Chondrocyte (in vitro differentiated cells): ENCODE data around the gene CCDC154. TPM values are rescaled to one million over a fixed set of nuclear protein-coding genes. Genes with fewer than 3 reads are reported as not detected.
A peak's percentile ranks its signal among the peaks of the same experiment; 100 is the strongest.

Experiments used
- DNase-seq: peaks from one replicate; pipeline ENCODE4 v3.0.0; 2021; ENCODE audit warnings: mixed read lengths, low spot score
- H3K27ac Mint-ChIP-seq: one replicate; pipeline ENCODE4 v1.8.0; 2021; ENCODE audit warnings: mild to moderate bottlenecking, moderate library complexity, mixed read lengths; ENCODE audit not compliant: unreplicated experiment
- H3K27me3 Mint-ChIP-seq: 2 replicates; pipeline ENCODE4 v1.8.0; 2021; ENCODE audit warnings: low read depth, mixed read lengths
- H3K36me3 Mint-ChIP-seq: 2 replicates; pipeline ENCODE4 v1.8.0; 2021; ENCODE audit warnings: low read depth, mixed read lengths
- H3K4me1 Mint-ChIP-seq: 2 replicates; pipeline ENCODE4 v1.8.0; 2021; ENCODE audit warnings: low read depth, mild to moderate bottlenecking, mixed read lengths
- H3K4me3 Mint-ChIP-seq: one replicate; pipeline ENCODE4 v1.8.0; 2021; ENCODE audit warnings: mild to moderate bottlenecking, moderate library complexity, mixed read lengths; ENCODE audit not compliant: unreplicated experiment
- H3K9me3 Mint-ChIP-seq: 2 replicates; pipeline ENCODE4 v1.8.0; 2021; ENCODE audit warnings: low read depth, mixed read lengths
- CTCF ChIP-seq: fragments of 200-600 bp; sonication (generic); IDR thresholded peaks from 2 replicates; pipeline ENCODE4 v1.5.0; 2021; ENCODE audit warnings: antibody characterized with exemption, mild to moderate bottlenecking, moderate library complexity
- total RNA-seq: library from RNA; stranded (reverse); gene quantifications from 3 replicates; pipeline ENCODE4 v1.2.1, GENCODE V29; 2021

The CCDC154 gene
- total RNA-seq, 1 donor from 2014 or later: 1.3 TPM

DNA sequence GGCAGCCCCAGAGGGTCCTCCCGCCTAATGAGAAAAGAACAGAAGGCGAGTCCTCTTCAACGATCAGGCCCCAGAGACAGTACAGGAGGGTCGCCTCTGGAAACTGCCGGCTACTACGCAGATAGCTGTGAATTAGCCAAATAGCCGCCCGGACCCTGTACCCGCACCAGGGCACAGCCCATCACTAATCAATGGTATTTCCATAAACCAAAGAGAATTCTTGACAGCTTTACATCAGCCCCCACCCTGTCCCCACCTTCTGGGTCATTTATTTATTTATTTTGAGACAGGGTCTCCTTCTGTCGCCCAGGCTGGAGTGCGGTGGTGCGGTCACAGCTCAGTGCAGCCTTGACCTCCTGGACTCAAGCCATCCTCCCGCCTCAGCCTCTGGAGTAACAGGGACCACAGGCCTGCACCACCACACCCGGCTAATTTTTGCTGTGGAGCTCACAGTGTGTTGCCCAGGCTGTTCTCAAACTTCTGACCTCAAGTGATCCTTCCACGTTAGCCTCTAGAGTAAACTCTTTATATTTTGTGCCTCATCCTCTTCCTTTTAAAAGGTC is 31.3 kb upstream of the CCDC154 start:
- no peaks in the 10 kb centered on the region for H3K36me3 Mint-ChIP-seq
- peaks cover 32% of the 10 kb centered on the region for H3K4me1 Mint-ChIP-seq
- H3K27ac Mint-ChIP-seq: peak overlapping the region; percentile 80
- DNase-seq: peak; percentile 75
- H3K27me3 Mint-ChIP-seq: no peaks in the 10 kb centered on the region
- no peak for TF ChIP-seq CTCF
- H3K4me3 Mint-ChIP-seq: peak overlapping the region; percentile 73
- H3K9me3 Mint-ChIP-seq: peaks cover 3% of the 10 kb centered on the region

GRCh38 chr16:1474796-1475551 is 30.6 kb upstream of the CCDC154 start, which contains the start of gene CLCN7:
TSS of gene CLCN7 (minus strand) at chr16:1475028. CDS start at chr16:1474974, 54 bp downstream.
- no peaks in the 10 kb centered on the region for H3K27me3 Mint-ChIP-seq
- DNase-seq: peak; percentile 95
- peaks cover 3% of the 10 kb centered on the region for H3K9me3 Mint-ChIP-seq
- peaks cover 36% of the 10 kb centered on the region for H3K4me1 Mint-ChIP-seq
- peak; percentile 17 for TF ChIP-seq CTCF
- H3K36me3 Mint-ChIP-seq: no peaks in the 10 kb centered on the region
- peak within 1 kb of the TSS; percentile 81 for H3K4me3 Mint-ChIP-seq
- H3K27ac Mint-ChIP-seq: peak within 1 kb of the TSS; percentile 85

DNA sequence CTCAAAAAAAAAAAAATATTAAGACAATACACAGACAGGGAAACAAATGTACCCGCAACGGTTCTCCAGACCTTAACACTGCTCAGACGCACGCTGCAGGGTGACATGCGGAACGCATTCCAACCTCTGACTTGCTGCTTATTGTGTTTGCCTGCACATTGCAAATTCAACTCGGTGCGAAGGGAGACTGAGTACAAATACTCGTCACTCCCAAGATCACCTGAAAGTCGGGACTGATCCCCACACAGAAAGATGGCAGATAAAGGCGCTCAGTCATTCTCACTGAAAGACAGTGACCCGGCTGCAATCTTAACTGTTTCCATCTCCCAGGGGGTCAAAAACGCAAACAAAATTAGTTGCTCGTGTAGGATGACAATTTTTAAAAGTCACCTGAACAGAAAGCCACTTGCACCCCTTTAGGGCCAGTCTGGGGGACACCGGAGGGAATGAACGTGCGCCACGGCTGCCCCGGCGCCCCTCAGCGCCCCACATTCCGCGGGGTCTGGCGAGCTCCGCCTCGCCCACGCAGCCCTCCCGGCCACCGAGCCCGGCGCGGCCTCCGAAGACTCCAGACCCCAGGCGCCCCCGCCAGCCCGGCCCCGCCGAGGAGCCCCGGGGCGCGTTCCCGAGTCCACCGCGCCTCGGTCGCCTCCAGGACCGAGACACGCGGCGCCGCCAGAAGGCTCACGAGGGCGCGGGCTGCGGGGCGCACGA is 29.9 kb upstream of the CCDC154 start:
- peak overlapping the region; percentile 85 for H3K27ac Mint-ChIP-seq
- H3K36me3 Mint-ChIP-seq: no peaks in the 10 kb centered on the region
- peak overlapping the region; percentile 81 for H3K4me3 Mint-ChIP-seq
- DNase-seq: no peak
- peaks cover 3% of the 10 kb centered on the region for H3K9me3 Mint-ChIP-seq
- TF ChIP-seq CTCF: no peak
- peaks cover 38% of the 10 kb centered on the region for H3K4me1 Mint-ChIP-seq
- H3K27me3 Mint-ChIP-seq: no peaks in the 10 kb centered on the region

GRCh38 chr16:1472974-1473373 is 28.6 kb upstream of the CCDC154 start:
- DNase-seq: no peak
- H3K4me3 Mint-ChIP-seq: peak overlapping the region; percentile 53
- H3K36me3 Mint-ChIP-seq: no peaks in the 10 kb centered on the region
- H3K4me1 Mint-ChIP-seq: peaks cover 38% of the 10 kb centered on the region
- H3K9me3 Mint-ChIP-seq: no peaks in the 10 kb centered on the region
- H3K27me3 Mint-ChIP-seq: no peaks in the 10 kb centered on the region
- no peak for TF ChIP-seq CTCF
- peak overlapping the region; percentile 14 for H3K27ac Mint-ChIP-seq

GRCh38 chr16:1471569-1472194 is 27.3 kb upstream of the CCDC154 start:
- no peak for DNase-seq
- no peaks in the 10 kb centered on the region for H3K9me3 Mint-ChIP-seq
- H3K36me3 Mint-ChIP-seq: no peaks in the 10 kb centered on the region
- H3K4me1 Mint-ChIP-seq: peaks cover 38% of the 10 kb centered on the region
- H3K4me3 Mint-ChIP-seq: no peak overlapping the region
- H3K27me3 Mint-ChIP-seq: no peaks in the 10 kb centered on the region
- no peak overlapping the region for H3K27ac Mint-ChIP-seq
- no peak for TF ChIP-seq CTCF
